Muscle of arm (tissue), 12 donors: Measurements from ENCODE around the gene RIMBP2. TPM values are rescaled to one million over a fixed set of nuclear protein-coding genes. Genes with fewer than 3 reads are reported as not detected.
"Not testable (repeated sequence)": the region's sequence is repeated elsewhere in the genome, so short reads cannot be mapped to it uniquely, and the experiment has no call there.

Experiments used
- DNase-seq: peaks from one replicate; pipeline ENCODE4 v3.0.0-alpha.2; 2013
- polyA plus RNA-seq, 12 donors: library from polyadenylated mRNA; unstranded; fragments of 120-200 nt; gene quantifications; one replicate each; pipeline ENCODE4 v1.2.1, GENCODE V29; 2013; ENCODE audit not compliant: insufficient read length in 12 of 12

The RIMBP2 gene
- polyA plus RNA-seq, 12 donors, result 0.55 to 6.5 (median 1.6) TPM; not detected in 1

DNA sequence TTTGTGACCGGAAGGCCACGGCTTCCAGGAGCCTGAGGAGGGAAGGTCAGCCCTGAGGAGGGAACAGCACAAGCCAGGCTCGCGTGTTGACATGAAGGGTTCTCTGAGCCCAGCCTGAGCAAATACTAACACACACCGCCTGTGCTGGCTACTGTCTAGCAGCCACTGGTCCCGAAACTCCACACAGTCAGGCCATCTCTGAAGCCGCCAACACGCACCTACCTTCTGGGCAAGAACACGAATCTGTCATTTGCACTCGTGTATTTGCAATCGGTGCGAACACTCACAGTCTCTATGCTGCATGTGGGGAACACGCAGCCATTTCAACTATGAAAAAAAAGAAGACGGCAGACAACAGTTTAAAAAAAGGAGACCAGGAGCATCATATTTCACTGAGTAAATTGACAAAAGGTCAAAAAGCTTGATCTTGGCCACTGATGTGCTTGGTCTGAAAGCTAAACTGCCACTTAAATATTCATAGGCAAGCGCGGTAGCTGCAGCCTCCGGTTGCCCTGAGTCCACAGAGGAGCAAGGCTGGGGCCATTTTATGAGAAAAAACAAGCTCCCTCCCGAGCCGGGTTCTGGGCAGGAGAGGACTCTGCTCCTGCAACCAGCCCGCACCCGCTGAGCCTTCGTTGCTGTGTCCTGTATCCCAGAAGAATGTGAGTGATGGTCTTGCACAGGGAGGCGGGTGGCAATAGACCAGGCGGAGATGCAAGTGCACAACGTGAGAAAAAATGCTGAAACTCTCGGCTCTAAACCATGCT, 57.8 kb downstream of the RIMBP2 start:
- DNase-seq, result no peak

DNA sequence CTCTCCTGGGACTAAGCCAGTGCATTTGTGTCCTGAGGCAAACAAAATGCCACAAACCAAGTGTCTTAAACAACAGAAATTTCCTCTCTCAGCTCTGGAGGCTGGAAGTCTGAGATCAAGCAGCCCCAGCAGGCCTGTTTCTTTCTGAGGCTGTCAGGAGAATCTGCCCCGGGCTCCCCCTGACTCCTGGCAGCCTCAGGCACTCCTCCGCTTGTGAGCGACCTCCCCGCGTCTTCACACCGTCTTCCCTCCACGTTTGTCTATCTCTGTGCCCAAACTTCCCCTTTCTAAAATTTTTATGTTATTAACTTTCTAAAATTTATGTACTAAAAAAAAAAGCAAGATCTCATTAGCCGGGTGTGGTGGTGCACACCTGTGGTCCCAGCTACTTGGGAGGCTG, 59.7 kb downstream of the RIMBP2 start:
- no peak for DNase-seq

DNA sequence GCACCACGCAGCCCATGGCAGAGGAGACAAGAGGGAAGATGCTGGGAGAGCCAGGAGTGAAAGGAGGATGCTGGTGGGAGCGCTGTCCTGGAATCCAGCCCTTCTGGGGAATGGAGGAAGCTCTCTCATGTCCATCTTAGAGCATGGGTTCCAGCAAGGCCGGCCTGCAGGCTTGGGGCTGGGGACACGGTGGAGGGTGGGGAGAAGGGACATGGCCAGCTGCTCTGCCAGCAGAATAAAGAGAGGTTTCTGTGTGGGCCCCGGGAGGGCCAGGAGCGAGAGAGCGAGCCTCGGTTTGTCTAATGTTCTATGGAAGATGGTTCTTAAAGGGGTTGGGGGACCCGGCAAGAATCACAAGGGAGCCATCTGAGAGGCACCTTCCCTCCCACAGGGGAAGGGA, 60.2 kb downstream of the RIMBP2 start:
- DNase-seq, result no peak

GRCh38 chr12:130655010-130655409, 61.1 kb downstream of the RIMBP2 start:
- DNase-seq, result no peak

GRCh38 chr12:130651188-130651959, 64.7 kb downstream of the RIMBP2 start:
- DNase-seq, result no peak

DNA sequence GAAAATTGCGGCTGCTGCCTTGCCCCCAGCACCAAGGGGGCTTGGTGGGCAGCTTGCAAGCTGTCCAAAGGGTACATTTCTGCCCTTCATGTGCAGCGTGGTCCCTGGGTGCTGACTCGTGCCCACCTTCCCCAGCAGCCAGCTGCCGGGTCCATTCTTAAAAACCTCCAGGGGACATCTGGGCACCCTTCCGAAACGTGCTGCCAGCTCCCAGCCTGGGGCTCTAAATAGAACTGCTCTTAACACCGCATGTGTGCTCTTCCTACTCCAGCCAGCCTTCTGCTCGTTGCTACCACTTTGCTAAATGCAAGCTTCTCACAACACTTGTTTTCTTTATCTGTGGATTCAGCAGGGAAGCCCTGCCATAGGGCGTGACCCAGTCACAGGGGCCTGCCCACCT, 66.0 kb downstream of the RIMBP2 start:
- no peak for DNase-seq

- no peak for DNase-seq
Measured at GRCh38 chr12:130649101-130650045, 66.7 kb downstream of the RIMBP2 start.

- DNase-seq, result no peak
Measured at GRCh38 chr12:130647814-130648213, 68.3 kb downstream of the RIMBP2 start.

GRCh38 chr12:130646716-130647370, 69.3 kb downstream of the RIMBP2 start:
- DNase-seq, result no peak

- DNase-seq, result not testable (repeated sequence)
Measured at GRCh38 chr12:130646191-130646590, 69.9 kb downstream of the RIMBP2 start.

DNA sequence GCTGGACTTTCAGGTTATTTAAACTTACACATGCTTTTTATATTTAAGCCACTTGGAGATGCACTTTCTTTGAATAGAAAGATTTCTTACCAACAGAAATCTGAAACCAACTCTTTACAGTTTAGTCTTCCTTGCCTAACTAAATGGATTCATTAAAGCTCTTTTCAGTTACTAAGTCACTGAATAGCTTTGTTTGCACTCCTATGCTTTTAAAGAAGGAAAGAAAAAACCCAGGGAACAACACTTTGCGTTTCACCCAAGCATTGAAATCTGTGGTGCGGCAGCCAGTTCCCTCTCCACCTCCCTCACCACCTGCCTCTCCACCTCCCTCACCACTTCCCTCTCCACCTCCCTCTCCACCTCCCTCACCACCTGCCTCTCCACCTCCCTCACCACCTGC, 70.3 kb downstream of the RIMBP2 start:
- DNase-seq, result no peak

- DNase-seq, result no peak
Measured at GRCh38 chr12:130644566-130644965, 71.5 kb downstream of the RIMBP2 start.

DNA sequence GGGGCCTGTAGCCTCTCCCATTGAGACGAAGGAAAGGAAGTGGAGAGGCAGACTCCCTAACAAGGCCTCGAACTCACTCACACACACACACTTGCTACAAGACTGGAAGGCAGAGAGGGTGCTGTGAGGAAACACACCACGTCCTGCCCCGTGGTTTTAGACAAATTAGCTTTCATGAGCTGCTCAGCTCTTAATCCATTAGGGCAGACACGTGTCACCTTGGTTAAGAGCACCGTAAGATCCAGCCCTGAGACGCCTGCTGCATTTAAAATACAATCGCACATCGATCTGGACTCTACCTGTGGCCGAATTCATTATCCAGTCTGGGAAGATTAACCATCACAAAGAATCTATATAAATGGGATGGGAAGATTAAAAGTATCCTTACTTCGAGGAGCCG, 72.0 kb downstream of the RIMBP2 start:
- no peak for DNase-seq

- no peak for DNase-seq
Measured at GRCh38 chr12:130642856-130643255, 73.2 kb downstream of the RIMBP2 start.

DNA sequence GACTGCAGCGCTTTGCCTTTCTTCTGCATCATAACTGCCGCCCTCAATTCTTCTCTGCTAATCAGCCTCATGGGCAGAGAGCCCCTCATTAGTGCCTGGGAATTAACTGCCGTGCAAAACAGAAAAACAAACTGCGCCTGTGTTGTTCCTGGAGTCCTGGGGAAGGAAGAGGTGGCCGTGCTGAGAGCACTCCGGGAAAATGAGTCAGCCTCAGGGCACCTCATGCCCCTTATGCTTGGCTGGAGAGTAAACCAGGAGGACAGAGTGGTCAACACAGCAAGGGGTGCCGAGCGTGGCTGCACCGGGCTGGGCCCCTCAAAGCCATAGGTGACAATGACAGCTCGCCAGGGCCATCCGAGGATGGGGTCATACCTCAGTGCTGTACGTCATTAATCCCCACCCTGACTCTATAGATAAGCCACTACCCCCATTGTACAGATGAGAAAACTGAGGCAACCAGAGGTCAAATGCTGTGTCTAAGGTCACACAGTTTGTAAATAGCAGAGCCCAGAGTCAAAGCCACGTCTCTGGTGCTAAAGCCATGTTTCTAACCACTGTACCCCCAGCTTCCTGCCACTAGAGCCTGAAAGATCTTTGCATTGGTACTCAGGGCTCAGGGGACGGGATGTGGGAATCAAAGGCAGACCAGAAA, 74.4 kb downstream of the RIMBP2 start:
- DNase-seq, result no peak

- no peak for DNase-seq
Measured at GRCh38 chr12:130640901-130641300, 75.2 kb downstream of the RIMBP2 start.

DNA sequence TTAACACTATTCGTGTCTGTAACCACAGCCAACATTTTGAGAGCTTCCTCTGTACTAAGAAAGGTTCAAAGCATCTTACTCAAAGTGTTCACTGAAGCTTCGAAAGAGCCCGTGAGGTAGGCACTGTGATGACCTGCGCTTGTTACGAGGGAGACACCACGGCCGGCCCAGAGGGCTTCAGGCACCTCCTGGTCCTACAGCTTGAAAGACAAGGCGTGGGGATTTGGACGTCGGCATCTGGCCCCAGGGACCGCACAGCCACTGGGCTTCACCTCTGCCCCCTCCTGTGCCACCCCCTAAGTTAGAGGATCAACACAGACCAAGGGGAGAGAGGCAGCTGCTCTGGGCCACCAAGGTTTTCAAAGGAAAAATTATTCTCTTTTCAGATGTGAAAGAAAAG, 75.6 kb downstream of the RIMBP2 start:
- DNase-seq, result no peak

DNA sequence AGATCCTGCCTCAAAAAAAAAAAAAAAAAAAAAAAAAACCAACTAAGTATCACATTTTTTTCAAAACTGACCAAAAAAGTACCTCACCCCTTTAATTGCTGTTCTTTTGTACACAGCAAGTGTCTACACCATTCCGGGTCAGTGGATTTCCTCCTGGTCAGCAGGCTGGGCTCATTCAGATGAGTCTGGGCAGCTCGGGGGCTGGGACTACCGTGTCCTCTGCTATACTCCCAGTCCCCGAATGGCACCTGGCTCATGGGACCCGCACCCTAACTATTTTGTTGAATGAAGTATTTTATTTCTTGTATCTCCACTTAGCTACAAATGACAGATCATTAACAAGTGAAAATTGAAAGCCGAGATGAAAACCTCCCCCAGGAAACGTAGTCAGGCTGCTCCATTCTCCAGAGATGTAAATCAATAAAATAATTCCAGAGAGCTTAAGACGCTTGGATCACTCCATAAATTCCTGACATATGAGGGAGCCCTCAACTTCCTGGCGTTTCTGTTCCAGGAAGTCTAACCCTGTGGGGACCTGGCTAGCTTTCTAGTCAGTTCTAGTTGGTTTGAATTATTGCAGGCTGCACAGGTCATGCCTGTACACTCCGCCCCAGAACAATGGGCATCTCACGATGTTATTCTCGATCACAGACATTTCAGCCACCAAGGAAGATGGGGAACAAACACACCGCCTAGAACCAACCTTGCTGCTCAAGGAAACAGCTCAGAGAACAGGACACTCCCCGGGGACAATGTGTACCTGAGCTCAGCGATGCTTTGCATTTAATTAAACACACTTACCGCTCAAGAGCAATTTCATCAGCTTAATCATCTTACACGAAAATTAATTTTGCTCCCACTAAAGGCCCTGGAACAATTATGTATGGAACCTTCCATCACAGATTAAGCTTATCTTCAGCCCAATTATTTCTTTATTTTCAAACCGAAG, 76.3 kb downstream of the RIMBP2 start:
- no peak for DNase-seq

- no peak for DNase-seq
Measured at GRCh38 chr12:130636370-130636769, 79.7 kb downstream of the RIMBP2 start.

DNA sequence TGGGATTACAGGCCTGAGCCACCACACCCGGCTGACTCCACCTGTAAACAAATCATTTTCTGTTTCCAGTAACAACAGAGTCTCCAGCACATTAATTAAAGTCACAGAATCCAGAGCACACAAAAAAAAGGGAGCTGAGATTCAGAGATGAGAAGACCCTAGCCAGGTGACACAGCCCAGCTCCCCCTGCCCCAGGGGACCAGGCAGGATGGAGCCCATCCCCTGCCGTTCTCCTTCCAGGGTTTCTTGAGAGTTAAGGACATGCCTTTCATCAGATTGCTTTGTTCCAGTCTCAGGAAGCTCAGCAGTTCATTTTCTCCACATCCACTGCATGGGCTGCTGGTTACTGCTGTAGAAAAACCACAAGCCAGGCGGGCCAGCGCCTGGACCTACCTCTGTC, 81.2 kb downstream of the RIMBP2 start:
- DNase-seq, result no peak
